DMS 273 treated with DMSO at 0.1 percent for 48 hours (cell line): ENCODE measurements around the gene NSRP1.
A peak's percentile ranks its signal among the peaks of the same experiment; 100 is the strongest.
"Not testable (repeated sequence)": the region's sequence is repeated elsewhere in the genome, so short reads cannot be mapped to it uniquely, and the experiment has no call there.

ENCODE experiments used
- DNase-seq: peaks from one replicate; lab custom pipeline; 2025; lab: John Stamatoyannopoulos, UW

The NSRP1 gene, protein sequence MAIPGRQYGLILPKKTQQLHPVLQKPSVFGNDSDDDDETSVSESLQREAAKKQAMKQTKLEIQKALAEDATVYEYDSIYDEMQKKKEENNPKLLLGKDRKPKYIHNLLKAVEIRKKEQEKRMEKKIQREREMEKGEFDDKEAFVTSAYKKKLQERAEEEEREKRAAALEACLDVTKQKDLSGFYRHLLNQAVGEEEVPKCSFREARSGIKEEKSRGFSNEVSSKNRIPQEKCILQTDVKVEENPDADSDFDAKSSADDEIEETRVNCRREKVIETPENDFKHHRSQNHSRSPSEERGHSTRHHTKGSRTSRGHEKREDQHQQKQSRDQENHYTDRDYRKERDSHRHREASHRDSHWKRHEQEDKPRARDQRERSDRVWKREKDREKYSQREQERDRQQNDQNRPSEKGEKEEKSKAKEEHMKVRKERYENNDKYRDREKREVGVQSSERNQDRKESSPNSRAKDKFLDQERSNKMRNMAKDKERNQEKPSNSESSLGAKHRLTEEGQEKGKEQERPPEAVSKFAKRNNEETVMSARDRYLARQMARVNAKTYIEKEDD

DNA sequence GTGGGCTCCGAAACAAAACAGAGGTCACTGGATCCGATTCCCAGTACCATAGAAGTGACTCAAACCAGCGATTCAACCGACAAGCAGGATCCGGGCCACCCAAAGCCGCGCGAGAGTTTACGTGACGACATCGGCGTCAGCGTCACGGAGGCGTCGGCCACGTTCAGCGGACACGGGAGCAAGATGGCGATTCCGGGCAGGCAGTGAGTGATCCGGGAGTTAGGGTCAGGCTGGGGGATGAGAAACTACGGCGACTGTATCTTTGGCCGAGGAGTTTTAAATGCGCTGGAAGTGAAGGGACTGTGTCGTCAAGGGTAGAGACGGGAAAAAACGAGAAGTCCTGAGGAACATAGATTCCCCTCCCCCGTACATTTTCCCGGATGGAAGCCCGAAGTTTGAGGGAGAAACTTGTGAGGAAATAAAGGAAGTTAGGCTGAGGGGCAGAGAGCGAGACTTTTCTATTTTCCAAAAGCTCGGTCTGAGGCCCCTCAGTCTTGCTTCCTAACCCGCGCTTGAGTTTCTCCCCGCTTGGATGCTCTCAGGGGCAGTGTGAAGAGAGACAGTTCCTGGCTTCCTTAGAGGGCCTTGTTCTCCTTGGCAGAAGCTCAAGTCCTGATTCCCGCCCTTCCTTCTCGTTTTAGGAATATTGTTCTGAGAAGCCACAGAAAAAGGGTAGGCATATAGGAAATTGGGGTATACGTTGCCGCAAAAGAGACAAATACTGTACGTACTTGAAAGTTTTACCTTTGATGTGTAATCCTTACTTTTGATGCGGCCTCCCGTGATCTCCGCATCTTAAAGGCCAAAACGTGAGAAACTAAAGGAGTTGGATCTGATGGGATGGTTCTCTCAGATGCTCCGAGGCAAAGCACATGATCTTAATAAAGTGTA, at the start of gene NSRP1:
TSS of gene NSRP1 (plus strand) at position 156 of the 891 bp plus-strand sequence. CDS start at position 184, 28 bp downstream.
- peak; percentile 83 for DNase-seq

- no peak for DNase-seq
Measured at GRCh38 chr17:30068465-30068864, 48.2 kb upstream of the NSRP1 start.

DNA sequence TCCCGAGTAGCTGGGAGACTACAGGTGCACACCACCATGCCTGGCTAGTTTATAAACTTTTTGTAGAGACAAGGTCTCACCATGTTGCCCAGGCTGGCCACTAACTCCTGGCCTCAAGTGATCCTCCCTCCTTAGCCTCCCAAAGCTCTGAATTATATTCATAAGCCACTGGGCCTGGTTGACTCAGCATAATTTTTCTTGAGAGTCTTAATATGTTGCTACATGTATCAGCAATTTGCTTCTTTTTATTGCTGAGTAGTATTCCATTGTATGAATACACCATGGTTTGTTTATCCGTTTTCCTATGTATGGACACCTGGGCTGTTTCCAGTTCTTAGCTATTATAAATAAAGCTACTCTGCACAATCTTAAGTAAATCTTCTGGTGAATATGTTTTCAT, 42.4 kb upstream of the NSRP1 start:
- no peak for DNase-seq

DNA sequence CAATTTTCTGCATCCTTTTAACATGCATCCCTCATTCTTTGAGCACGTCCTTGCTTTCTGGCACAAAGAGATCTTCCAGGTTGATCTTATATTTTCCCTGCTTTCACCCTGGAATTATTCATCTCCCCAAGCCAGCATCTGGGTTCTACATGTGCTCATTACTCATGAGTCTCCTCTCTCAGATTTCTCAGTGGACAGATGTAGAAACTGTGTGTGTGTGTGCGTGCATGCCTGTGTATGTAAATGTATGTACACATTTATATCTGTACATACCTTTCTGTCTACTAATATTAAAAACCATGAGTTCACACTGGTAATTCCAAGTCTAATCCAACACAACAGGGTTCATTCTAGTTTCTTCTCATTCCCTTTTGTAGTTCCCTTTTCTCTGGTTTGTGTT, 41.9 kb upstream of the NSRP1 start:
- no peak for DNase-seq

DNA sequence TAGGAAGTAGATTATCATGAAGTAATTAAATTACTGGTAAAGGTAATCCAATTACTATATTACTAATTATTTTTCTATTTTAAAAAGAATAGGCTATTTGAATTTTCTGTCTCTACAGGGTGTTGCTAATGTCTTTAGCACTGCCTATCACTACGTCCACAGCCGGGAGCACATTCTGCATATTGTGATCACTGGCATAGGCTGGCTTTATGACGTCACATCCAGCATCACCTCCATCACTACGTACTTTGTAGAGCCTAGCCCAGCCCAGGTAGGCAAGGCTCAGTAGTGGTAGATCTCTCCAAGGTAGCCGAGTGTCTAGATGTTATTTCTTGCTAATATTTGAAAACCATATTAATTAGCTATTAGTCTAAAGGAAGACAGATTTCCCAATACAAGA, 33.8 kb upstream of the NSRP1 start:
- DNase-seq = no peak

- no peak for DNase-seq
Measured at GRCh38 chr17:30084788-30085187, 31.8 kb upstream of the NSRP1 start.

DNA sequence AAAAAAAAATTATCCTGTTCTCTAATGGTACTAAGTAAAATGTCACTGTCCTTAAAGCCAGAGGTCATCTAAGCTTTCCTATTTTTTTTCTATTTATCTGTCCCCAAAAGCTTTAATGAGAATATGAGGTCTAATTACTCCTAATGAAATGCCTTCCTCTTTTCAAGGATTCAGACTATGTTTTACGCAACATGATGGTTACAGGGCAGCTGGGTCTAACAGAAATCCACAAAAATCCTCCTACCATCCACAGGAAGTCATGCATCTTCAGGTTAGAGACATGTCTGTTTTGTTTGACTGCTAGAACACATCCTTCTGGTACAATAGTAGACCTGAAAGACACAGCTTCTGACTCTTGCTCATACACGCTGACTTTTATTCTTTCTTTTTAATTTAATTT, 29.7 kb upstream of the NSRP1 start:
- no peak for DNase-seq

GRCh38 chr17:30087431-30087830, 29.2 kb upstream of the NSRP1 start:
- not testable (repeated sequence) for DNase-seq

DNA sequence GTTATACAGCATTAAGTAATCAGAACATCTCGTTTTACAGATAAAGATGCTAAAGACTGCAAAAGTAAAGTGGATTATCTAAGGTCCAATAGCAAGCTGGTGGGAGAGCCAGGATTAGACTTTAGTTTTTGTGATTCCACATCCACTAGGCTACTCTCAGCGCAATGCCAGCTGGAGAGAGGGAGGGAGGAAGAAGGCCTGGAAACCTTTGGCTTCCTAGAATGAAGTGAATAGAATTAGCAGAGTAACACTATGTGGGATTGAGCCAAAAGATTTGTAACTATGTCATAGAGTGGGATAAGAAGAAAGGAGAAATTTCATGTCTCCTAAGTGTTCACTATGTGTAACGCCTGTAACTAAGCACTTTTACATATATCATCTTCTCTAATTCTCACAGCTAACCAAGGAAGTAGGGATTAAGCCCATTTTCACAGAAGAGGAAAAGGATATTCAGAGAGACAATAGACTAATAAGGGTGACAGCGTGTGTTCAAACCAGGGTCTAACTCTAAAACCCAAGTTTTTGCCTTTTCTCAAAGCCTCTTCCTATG, 25.4 kb upstream of the NSRP1 start:
- DNase-seq = no peak

- DNase-seq = no peak
Measured at GRCh38 chr17:30091771-30092170, 24.8 kb upstream of the NSRP1 start.

GRCh38 chr17:30092886-30093285, 23.7 kb upstream of the NSRP1 start:
- no peak for DNase-seq

- peak; percentile 40 for DNase-seq
Measured at GRCh38 chr17:30093463-30094147, 23.0 kb upstream of the NSRP1 start.

DNA sequence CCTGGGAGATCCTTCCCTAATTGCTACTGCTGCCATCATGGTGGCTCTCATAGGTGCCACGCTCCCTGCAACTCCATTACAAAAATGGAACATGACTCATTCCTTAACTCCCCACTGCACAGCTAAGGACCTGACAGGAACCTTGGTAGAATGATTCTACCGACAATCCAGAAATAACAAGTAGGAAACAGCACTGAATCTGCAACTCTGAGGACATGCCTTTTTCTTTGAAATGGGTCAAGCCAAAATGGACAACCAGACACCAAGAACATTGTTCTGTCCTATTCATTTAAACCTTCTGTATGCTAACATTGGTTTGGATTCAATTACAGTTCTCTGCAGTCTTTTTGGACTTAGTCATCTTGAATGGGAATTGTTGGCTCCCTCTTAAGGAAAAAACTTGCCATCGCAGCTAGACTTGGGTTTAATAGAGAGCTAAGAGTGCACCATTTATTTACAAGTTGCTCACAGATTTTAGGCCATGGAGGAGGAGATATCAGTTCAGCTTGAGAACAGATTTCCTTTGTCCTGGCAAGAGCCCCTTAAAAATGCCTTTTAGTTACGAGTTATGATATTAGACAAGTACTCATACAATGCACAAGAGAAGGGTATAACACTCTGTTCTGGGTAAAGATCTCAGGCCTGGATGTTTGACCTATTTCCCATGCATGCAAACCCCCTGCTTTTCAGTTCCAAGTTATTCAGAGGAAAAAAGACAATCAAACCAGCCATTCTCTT, 20.9 kb upstream of the NSRP1 start:
- peak; percentile 37 for DNase-seq

- no peak for DNase-seq
Measured at GRCh38 chr17:30101686-30102390, 14.8 kb upstream of the NSRP1 start.

GRCh38 chr17:30103921-30104320, 12.7 kb upstream of the NSRP1 start:
- DNase-seq = no peak

DNA sequence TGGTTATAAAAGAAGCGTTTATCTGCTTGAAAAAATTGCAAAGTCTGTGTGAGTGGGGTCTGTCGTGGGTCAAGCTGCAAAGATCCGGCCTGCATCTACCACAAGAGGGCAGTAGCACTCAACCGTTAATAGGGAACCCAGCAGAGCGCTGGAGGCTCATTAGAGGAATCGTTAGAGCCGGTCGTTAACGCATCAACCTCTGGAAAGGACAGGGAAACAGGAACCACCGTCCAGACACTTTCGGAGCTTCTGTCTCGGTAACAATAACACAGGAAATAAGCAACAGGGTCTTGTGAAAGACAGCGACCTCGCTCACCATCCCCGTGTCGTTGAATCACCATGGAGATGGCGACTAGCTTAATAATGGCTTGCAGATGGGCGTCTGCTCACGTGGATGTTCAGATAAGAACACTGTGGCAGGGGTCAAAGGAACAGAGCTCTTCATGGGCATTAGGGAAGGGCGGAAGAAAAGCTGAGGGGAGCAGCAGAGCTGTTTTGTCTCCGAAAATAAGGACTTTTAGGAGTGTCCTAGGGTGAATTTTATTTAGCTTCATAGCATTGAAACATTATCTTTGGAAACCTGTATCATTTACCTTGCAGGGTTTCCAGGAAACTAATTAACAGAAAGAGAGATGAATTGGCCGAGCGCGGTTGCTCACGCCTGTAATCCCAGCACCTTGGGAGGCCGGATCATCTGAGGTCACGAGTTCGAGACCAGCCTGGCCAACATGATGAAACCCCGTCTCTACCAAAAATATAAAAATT, 11.9 kb upstream of the NSRP1 start:
- DNase-seq = peak; percentile 49

DNA sequence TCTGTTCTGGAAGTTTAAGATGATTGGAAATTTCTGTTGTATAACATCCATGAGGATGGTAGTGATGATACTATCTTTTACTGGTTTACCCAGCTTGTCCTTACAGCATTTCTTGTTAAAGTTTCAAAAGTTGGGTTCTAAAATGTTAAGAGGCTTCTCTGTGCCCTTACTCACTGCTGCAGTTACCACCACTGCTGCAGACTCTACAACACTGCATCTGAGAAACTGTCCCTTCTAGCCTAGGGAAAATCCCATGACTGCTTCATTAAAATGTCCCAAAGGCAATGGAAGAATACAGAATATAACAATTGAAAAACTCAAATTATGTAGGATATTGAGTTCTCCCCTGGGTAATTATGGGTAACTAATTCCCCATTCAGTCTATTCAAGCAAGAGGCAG, 3.8 kb upstream of the NSRP1 start:
- no peak for DNase-seq

DNA sequence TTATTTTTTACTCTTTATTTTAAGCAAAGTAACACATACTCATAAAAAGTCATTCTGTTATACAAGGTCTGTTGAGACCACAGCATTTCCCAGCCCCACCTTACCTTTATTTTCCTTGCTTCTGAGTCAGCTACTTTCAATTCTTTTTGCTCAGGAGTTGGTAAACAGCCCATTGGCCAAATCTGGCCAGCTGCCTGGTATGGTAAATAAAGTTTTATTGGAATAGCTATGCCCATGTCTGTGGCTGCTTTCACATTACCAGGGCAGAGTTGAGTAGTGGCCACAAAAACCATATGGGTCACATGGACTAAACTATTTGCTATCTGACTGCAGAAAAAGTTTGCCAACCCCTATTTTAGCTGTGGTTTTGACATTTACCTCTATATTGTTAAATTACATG, 3.4 kb upstream of the NSRP1 start:
- DNase-seq = no peak

GRCh38 chr17:30116345-30116660, 313 bp upstream of the NSRP1 start:
- DNase-seq = no peak

- no peak for DNase-seq
Measured at GRCh38 chr17:30117675-30118081, 1.1 kb downstream of the NSRP1 start.
